Ishikawa (cell line): ENCODE data around the gene NRXN3.

Source experiments
- CEBPB ChIP-seq: IDR thresholded peaks from 2 replicates; pipeline ENCODE4 v1.6.1; 2012
- TAF1 ChIP-seq: IDR thresholded peaks from 2 replicates; pipeline ENCODE4 v1.6.1; 2012; ENCODE audit warnings: low read depth, mild to moderate bottlenecking
- TEAD4 ChIP-seq: IDR thresholded peaks from 2 replicates; pipeline ENCODE4 v1.6.1; 2012
- TF ChIP-seq, protein P1 (sequence below): IDR thresholded peaks from 2 replicates; pipeline ENCODE4 v1.6.1; 2012

DNA sequence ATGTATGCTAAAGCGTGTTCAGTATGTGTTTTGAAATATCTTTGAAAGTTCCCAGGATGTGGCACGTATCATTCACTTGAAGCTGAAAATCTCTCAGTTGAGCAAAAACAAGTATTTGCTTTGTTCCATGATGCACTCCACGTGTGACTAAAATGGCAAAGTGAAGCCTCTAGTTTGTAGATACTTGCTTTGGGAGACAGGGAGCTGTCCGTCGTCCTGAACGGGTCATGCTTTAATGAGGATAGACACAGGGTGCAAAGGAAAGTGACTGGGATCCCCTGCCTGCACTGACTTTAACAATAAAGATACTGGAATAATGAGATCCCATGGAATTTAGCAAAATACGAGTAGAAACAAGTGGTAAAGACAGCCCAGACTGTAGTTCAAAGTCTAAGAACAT is 991.4 kb downstream of the NRXN3 start:
- TF ChIP-seq, protein P1, sequence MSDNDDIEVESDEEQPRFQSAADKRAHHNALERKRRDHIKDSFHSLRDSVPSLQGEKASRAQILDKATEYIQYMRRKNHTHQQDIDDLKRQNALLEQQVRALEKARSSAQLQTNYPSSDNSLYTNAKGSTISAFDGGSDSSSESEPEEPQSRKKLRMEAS = no peak
- TF ChIP-seq TAF1 (no peak), TEAD4 (no peak), CEBPB (no peak)
